H1 (cell line): Measurements from ENCODE around the gene FAM24B. TPM values are rescaled to one million over a fixed set of nuclear protein-coding genes. Genes with fewer than 3 reads are reported as not detected.

Experiments used
- CTCF ChIP-seq, 3 experiments: IDR thresholded peaks; 1 replicate in 2 of 3; 2 replicates in 1 of 3; pipeline versions ENCODE4 v1.5.1 to v1.6.1; 2011; ENCODE audit warnings: low read length in 3 of 3, mild to moderate bottlenecking in 3 of 3, inconsistent platforms in 2 of 3, low read depth in 1 of 3, moderate library complexity in 1 of 3; ENCODE audit not compliant: insufficient read depth in 1 of 3; ENCODE audit errors: control extremely low read depth in 1 of 3
- FOSL1 ChIP-seq: IDR thresholded peaks from 2 replicates; pipeline ENCODE4 v1.6.1; 2011; ENCODE audit warnings: mild to moderate bottlenecking, low read depth, low read length, moderate library complexity; ENCODE audit not compliant: insufficient read depth
- HDAC2 ChIP-seq, 2 experiments: fragments of 300-600 bp in 1 of 2; sonication (generic) in 1 of 2; IDR thresholded peaks; 2 replicates each; pipeline ENCODE4 v1.6.1; 2011 to 2012; ENCODE audit warnings: low read depth in 2 of 2, low read length in 2 of 2, mild to moderate bottlenecking in 2 of 2, moderate library complexity in 2 of 2, borderline replicate concordance in 1 of 2, inconsistent platforms in 1 of 2
- JUN ChIP-seq: IDR thresholded peaks from 2 replicates; pipeline ENCODE4 v1.6.1; 2011; ENCODE audit warnings: low read depth, mild to moderate bottlenecking, improper control_type of control experiment, low read length
- RBBP5 ChIP-seq: IDR thresholded peaks from 2 replicates; pipeline ENCODE4 v1.7.1; 2012; ENCODE audit warnings: low read depth, mild to moderate bottlenecking, inconsistent platforms, low read length, moderate library complexity, borderline replicate concordance
- polyA plus RNA-seq, 7 experiments: library from polyadenylated mRNA; depleted of rRNA in 3 of 7; stranded (reverse) in 5 of 7; unstranded in 2 of 7; fragments of >200 nt in 5 of 7; fragments of 200-250 nt in 2 of 7; gene quantifications; 1 replicate in 5 of 7; 2 replicates in 1 of 7; 4 replicates in 1 of 7; pipeline versions ENCODE4 v1.2.1 to v1.2.3, GENCODE V29; 2011 to 2013; ENCODE audit warnings: missing spikeins in 2 of 7, mixed read lengths in 2 of 7
- total RNA-seq: library from RNA; stranded (reverse); fragmentation: NEBNext Ultra II Directional; extraction: Animal tissue kit (Norgen Biotek cat#: 25700); gene quantifications from 2 replicates; pipeline ENCODE4 v1.2.1, GENCODE V29; 2021

FAM24B gene
- total and polyA plus RNA-seq, 2 of the 8 experiments (the other 6 are each of a cell fraction or from before 2014, with no cell fraction given): 0.50 to 0.56 TPM

GRCh38 chr10:122856902-122857301 is 22.5 kb downstream of the FAM24B start (continued):
- TF ChIP-seq CTCF (IDR thresholded peaks at IDR 0.05; ENCODE audit: control extremely low read depth in 1 of 3, insufficient read depth in 1 of 3, low read depth in 1 of 3, low read length in 3 of 3) (no peak), HDAC2 (IDR thresholded peaks at IDR 0.05; ENCODE audit: borderline replicate concordance in 1 of 2, low read depth in 2 of 2, low read length in 2 of 2) (no peak), FOSL1 (no peak), JUN (no peak), RBBP5 (no peak)
